Astrocyte of the hippocampus (primary cell): ENCODE data around the gene RARRES2.
A peak's percentile ranks its signal among the peaks of the same experiment; 100 is the strongest.
"Not testable (repeated sequence)": the region's sequence is repeated elsewhere in the genome, so short reads cannot be mapped to it uniquely, and the experiment has no call there.

Experiments
- DNase-seq: peaks from one replicate; pipeline ENCODE4 v3.0.0; 2011; ENCODE audit warnings: low read depth, low spot score

The RARRES2 gene

DNA sequence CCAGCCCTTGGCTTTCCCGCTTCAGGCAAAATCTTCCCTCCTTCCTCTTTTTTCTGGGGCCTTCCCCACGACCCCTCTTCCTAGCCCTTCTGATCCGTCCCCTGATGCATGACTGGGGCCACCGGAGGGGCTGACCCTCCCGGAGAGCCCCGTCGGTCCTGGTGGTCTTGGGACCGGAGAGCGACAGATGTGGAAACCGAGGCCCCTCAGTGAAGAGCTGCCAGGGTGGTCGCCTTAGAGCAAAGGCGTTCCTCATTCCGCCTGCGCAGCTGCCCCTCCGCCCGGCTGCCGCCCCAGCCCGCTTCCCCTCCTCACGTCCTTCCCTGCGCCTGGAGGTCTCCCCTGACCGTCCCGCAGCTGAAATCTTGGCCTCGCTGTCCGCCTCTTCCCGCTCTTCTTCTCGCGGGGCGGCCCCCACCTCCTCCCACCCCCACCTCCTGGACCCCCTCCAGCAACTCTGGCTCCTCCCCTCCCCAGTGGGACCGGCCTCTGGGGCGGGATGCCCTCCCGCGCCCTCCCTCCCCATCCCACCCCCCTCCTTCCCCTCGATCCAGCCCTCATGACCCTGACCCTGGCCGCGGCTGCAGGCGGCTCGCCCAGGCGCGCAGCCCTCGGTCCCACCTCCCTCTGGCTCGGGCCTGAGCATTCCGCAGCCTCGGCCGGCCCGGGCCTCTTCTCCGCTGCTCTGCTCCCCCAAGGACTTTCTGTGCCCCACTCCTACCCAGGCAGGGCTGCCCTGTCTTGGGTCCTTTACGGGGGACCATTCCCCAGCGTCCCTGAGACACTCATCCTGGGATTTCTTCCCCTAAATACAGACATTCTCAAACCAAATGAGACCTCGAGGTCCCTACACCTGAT lies at the start of gene RARRES2:
RARRES2 (minus strand) TSS at position 367 of the 858 bp plus-strand sequence. CDS start 1,020 bp downstream, outside the sequence.
- DNase-seq: no peak

GRCh38 chr7:150390205-150390604 lies 48.8 kb upstream of the RARRES2 start:
- DNase-seq: no peak

DNA sequence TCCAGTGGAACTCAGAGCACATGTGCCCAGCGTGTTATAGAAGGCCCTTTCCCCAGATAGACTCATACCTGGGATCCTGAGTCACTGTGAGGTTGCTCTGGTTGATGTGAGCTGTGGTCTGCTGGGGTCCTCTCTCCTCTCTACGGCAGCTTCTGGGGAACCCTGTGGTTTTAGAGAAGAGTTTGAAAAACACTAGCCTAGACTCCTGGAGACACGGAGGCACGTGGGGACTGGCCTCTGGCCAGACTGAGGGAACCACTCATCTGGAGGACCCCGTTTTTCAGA lies 48.0 kb upstream of the RARRES2 start:
- DNase-seq: no peak

DNA sequence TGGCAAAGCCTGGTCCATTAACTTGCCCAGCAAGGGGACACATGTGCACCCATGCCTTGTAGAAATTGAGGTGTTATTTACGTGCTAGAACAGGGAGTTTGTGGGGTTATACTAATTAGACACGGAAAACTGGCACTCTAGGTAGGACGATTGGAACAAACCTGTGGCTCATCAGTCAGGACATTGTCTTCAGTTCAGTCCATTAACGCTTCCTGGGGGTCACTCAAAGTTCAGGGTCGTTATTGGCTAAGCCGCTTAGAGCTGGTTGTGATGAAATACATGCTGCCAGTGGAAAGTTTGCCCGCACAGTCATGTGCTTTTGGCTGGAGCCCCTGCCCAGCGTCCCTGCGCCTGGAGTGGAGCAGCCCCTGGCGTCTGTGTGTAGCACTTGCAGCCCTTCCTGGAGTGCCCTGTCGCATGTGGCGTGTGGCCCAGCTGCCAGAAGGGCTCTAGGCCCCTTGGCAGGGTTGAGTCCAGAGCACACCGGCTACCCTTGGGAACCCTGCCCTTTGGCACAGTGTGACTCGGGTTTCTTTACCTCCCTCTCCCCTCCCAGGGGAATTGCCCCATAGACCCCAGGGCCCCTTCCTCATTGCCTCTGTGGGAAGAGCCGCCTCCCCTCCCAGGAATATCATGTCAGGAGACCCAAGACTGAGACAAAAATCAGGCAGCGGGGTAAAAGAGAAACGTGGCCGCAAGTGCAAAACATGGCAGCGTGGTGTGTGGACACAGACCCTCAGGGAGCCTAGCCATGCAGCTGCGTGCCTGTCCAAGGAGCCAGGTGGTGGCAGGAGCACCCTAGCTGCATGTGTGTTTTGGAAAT lies 47.5 kb upstream of the RARRES2 start:
- DNase-seq: peak; percentile 86

DNA sequence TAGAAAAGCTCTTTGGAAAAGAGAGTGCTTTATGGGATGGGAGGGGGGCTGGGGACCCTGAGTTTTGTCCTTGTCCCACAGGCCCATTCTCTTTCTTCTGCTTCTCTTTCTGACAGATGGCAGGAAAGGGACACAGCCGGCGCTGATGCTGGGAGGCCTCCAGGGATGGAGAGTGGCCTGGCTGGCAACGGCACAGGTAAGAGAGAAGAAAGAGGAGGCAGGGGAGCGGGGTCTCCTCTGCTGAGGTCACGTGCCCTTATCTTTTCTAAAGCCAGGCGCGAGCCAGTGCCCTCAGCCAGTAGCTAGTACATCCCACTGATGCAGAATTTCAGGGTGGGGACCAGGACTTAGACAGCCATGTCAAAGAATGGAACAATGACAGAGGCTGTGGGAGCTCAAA lies 46.9 kb upstream of the RARRES2 start:
- no peak for DNase-seq

- not testable (repeated sequence) for DNase-seq
These were observed 44.5 kb upstream of the RARRES2 start for GRCh38 chr7:150385884-150386283.

DNA sequence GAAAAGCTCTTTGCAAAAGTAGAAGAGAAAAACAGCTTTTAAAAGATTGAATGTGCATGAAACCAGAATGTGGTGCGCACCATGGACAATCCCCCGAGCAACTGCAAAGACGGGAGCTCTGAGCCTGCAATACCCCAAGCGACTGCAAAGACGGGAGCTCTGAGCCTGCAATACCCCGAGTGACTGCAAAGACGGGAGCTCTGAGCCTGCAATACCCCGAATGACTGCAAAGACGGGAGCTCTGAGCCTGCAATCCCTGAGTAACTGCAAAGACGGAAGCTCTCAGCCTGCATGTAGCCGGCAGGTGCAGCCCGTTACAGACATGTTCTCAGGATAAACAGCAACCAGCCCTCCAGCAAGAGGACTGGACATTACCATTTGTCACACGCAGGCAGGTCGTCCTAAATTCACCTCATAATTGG lies 43.9 kb upstream of the RARRES2 start:
- DNase-seq: no peak

DNA sequence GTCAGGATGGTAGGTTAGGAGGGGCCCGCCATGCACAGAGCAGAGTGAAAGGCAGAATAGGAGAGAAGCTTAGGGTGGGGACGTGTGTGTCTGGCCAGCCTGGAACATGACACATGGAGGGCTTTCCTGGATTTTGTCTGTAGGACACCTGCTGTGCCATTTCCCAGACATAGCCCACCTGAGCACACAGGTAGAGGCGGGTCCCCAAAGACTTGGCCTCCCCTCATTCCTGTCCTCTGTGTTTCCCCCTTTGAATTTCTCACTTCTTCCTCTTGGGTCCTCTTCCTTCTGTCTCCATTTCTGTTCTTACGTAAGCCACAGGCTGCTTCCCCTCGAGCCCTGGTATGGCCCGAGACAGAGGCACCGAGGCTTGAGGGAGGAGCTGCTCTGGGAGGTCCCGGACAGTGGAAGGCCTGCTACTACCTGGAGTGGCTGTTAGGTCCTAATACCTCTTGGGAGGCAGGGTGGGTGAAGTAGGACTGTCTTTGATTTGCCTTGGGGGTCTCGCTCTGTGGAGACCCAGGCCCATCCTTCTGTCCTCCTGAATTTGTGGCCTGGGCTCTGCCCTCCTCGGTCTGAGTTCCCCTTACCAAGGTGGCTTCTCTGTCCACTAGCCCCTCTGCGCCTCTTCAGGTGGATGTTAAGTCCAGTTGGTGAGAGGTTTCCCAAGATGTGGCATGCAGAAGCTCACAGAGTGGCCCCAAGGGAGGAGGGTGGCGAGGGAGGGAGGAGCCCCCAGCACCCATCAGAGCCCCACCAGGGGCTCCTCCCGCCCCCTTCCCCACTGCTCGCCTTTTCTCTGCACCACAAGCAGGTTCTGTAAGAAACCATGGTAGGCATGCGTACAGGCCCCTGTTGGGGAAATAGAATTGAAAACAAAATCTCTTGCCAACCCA lies 43.2 kb upstream of the RARRES2 start:
- DNase-seq: no peak

DNA sequence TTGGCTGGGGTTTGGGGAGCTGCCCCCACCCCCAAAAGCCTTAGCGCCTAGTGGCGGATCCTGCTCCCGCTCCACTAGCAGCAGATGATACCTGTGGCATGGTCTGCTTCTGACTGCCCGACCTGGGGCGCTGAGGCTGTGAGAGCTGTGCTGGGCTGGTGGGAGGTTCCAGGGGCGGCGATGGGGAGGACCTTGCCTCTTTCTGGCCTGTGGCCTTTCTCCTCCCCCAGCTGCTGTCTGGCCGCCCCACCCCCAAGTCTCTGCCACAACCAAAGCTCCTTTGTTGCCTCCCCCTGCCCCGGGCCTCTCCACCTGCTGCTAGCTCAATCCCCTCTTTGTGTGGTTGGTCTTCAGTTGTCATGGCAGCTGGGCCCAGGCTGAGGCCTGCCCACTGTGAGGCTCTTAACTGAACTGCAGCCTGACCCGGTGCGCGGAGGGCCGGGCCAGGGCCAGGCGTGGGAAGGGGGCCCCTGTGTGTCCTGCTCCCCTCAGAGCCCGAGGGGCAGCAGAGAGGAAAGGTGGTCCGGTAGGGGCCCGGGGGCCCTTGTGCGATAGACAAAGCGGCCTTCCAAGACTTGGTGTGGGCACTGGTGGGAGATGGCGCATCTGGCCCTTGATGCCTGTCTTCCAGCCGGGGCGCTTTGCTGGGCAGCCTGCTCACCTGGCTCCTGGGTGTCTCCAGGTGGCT lies 42.4 kb upstream of the RARRES2 start:
- peak; percentile 51 for DNase-seq

DNA sequence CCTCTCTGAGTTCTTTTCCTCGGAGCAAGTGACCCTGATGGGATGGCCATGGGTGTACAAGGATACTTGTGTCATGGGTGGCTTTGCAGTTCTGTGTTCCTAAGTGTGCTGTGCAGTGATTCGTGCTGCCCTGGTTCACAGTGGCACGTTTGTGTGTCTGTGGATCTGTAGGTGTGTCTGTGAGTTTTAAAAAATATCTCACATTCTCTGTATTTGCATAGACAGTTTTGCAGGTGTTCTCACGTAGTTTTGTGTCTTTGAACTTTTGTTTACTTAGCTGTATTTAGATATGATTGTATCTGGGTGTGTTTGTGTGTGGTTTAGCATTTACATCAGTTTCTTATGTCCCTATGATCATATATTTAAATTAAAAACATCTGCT lies 41.4 kb upstream of the RARRES2 start:
- no peak for DNase-seq

DNA sequence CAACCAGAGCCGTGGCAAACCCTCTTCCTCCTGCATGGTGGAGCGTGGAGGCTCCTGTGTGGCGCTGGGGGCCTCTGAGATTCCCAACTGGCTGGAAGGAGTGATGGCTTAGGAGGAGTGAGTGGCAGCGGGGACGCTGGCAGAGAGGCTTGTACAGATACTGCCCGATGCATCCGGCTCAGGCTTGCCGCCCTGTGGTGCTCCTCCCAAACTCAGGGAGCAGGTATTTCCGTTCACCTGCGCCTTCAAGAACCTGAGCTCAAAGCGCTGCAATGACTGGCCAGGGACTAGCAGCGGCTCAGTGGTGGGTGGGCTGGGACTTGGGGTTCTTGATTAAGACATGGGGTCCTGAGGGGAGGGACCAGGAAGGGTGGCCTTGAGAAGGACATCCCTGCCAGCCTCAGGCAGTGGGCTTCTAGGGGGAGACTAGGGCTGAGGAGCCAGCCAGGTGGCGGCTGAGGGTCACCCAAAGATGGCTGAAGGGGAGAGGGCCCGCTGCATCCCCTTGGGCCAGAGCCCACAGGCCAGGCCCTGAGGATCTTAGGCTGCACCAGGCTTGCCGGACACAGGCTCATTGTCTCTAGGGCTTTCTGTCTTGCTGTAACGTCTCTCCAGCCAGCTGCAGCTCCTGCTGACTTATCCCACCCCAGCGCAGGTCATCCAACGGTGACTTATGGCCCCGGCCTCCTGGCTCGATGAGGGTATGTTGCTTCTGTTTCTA lies 40.9 kb upstream of the RARRES2 start:
- no peak for DNase-seq

- DNase-seq: no peak
These were observed 40.3 kb upstream of the RARRES2 start for GRCh38 chr7:150381785-150382122.

DNA sequence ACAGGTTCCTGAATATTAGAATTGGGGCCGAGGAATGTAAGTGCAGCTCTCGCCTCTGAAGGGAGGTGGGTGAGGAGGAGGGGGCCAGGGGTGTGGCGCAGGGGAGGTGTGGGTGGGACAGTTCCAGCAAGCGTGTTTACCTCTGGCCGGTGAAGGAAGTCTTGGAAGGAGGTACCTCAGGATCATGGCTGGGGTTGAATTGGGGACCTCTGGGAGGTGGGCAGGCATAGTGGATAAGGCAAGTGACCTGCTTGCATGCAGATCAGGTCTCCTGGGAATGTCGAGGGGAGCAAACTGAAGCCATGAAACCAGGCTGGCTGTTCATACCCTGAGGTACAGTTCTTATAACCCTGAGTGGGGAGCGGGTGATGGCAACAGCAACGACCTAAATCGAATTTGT lies 39.7 kb upstream of the RARRES2 start:
- DNase-seq: no peak

DNA sequence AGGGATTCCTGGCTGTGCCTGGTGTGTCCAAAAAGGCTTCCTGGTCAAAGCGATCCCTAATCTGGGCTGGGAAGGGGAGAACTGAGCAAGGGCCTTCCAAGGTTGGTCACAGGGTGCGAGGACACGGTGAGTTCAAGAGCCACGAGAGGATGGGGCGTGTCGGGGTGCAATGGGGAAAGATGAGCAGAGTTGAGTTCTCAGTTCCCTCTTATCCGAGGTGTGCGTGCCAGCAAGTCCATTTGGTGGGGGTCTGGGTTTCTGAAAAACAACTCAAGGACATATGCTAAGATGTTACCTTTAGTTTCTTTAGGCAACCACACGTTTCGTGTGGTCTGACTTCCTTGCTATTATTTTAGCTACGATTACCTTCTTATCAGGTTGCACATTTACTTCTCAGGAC lies 39.0 kb upstream of the RARRES2 start:
- DNase-seq: no peak

DNA sequence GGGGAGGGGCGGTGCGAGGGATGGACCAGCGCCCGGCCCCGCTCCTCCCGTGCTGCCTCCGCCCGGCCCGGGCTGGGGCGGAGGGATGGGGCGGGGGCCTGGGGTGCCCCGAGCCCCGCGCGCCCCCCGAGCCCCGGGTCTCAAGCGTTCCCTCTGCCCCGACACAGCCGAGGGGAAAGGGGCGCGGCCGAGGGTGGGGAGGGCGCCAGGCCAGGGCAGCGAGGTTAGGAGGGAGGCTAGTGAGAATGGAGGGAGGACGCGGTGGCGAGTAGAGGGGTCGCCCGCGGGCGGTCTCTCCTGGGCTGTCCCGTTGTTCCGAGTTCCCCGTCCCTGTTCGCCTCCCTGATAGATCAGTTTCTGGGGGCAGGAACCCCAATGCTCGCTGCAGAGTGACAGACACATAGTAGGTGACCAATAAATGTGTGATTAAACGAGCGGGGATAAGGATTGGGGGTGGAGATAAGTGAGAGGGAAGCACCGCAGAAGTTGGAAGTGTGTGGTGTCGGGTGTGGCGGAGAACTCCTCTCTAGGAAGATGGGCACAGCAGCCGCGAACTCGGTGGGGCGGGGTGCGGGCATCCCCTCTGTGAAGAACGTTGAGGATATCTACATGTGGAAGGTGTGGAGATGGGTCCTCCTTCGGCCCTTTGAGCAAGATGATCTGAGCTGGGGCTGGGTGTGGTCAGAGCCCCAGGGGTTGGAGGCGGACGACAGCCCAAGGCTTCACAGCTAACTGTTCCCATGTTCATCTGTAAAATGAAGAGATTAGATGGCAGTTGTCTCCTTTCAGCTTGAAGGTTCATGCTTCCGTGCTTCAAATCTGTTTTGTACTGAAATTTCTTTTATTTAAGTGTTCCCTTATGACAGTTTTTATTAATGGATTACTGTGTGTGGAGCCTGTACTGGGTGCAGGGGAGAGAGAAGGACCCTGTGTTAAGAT lies 38.3 kb upstream of the RARRES2 start:
- peak; percentile 53 for DNase-seq

- DNase-seq: peak; percentile 98
These were observed 37.5 kb upstream of the RARRES2 start, which contains the start of gene ZNF775 for GRCh38 chr7:150378853-150379440. TSS of gene ZNF775 (plus strand) at chr7:150379330. CDS start at chr7:150388471, 9,141 bp downstream.

- peak; percentile 81 for DNase-seq
These were observed 36.9 kb upstream of the RARRES2 start for GRCh38 chr7:150378115-150378852.

DNA sequence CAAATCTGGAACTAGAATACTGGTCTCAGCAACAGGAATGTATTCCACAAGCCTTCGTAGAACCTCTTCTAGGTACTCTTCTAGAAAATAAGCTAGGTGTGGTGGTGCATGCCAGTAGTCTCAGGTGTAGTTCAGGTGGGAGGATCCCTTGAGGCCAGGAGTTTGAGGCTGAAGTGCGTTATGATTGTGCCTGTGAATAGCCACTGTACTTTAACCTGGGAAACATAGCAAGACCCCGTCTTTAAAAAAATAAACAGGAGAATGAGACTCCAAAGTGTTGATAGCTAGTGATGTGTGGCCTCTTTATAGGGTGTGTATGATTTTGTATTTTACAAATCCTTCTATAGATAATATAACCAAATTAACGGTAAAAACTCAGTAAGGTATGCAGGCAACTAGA lies 36.2 kb upstream of the RARRES2 start:
- DNase-seq: no peak
